ENCODE data around the gene PLLP.

DNA sequence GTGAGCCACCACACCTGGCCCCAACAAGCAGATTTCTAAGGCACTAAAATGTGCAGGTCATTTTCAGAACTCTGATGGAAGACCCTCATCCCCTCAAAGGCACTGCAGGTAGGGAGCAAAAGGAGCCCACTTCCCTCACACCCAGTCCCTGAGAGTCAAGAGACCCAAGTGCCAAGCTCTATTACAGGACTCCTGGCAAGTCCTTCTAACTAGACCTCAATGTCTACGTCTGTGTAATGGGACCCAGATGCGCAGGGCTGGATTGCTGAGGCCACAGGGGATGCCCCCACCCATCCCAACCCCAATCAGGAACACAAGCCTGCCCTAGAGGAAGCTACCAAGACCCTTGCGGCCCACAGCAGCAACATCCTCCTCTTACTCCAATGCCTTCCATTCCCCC lies 2.7 kb downstream of the PLLP start:
- TF ChIP-seq, protein P1, sequence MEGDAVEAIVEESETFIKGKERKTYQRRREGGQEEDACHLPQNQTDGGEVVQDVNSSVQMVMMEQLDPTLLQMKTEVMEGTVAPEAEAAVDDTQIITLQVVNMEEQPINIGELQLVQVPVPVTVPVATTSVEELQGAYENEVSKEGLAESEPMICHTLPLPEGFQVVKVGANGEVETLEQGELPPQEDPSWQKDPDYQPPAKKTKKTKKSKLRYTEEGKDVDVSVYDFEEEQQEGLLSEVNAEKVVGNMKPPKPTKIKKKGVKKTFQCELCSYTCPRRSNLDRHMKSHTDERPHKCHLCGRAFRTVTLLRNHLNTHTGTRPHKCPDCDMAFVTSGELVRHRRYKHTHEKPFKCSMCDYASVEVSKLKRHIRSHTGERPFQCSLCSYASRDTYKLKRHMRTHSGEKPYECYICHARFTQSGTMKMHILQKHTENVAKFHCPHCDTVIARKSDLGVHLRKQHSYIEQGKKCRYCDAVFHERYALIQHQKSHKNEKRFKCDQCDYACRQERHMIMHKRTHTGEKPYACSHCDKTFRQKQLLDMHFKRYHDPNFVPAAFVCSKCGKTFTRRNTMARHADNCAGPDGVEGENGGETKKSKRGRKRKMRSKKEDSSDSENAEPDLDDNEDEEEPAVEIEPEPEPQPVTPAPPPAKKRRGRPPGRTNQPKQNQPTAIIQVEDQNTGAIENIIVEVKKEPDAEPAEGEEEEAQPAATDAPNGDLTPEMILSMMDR (IDR thresholded peaks at IDR 0.05), result no peak
- no peak for TF ChIP-seq POLR2A (IDR thresholded peaks at IDR 0.05)

Measured in upper lobe of left lung (tissue), 4 donors.